ENCODE measurements around the gene TANGO6.

GRCh38 chr16:68943961-68944360, 100.6 kb downstream of the TANGO6 start:
- TF ChIP-seq TAF1 (IDR thresholded peaks at IDR 0.05; ENCODE audit: borderline replicate concordance, low read depth, low read length) (no peak), POLR2AphosphoS5 (IDR thresholded peaks at IDR 0.05; ENCODE audit: low read depth, low read length) (no peak), POLR2A (IDR thresholded peaks at IDR 0.05; ENCODE audit: low read depth, low read length) (no peak)

Data from GM12892 (cell line).